K562 (cell line): ENCODE data around the gene CGNL1. TPM values are rescaled to one million over a fixed set of nuclear protein-coding genes. Genes with fewer than 3 reads are reported as not detected.

Source experiments
- ATAC-seq: fragments of 200-7000 bp; cut with Tn5 transposase; 3 replicates; pipeline ENCODE4 v1.9.1; 2020; ENCODE audit warnings: moderate library complexity
- BruUV-seq: library from RNA; stranded (reverse); fragments of 400-500 nt; replicated peaks from 2 replicates; lab custom pipeline; 2021; lab: Mats Ljungman, UMichigan
- CTCF ChIA-PET: fragments of 300-600 bp; formaldehyde crosslinking; extraction: SDS; loops from one replicate; lab custom pipeline; 2021; ENCODE audit warnings: low intra/inter-chr PET ratio; lab: Yijun Ruan, JAX
- POLR2A ChIA-PET: fragments of 300-600, 350-650 bp; sonication (Branson Sonifier 250); formaldehyde crosslinking; extraction: SDS; loops from one replicate; lab custom pipeline; 2021; ENCODE audit warnings: antibody characterized with exemption, inconsistent platforms; lab: Yijun Ruan, JAX
- DNase-seq, 4 experiments: peaks; one replicate each; pipeline versions ENCODE4 v3.0.0 to v3.0.0-alpha.2; 2011 to 2018; ENCODE audit warnings: low spot score in 3 of 4, mixed read lengths in 3 of 4; ENCODE audit errors: extremely low read depth in 1 of 4
- FAIRE-seq: peaks from 2 replicates; lab custom pipeline; 2011; peaks lifted over from hg19 to GRCh38; lab: Jason Lieb, UNC
- H2AFZ ChIP-seq: 2 replicates; pipeline ENCODE4 v1.6.0; 2011; ENCODE audit warnings: low read depth, low read length, control low read depth, inconsistent platforms
- H3K27ac ChIP-seq: fragments of 200-600 bp; 3 replicates; pipeline ENCODE4 v1.8.0; 2011; ENCODE audit warnings: low read depth, mild to moderate bottlenecking, control low read depth, inconsistent platforms, low read length, moderate library complexity, mixed read lengths; ENCODE audit errors: extremely low read depth
- H3K27me3 ChIP-seq, 2 experiments: fragments of 300-600 bp in 1 of 2; 2 replicates in 1 of 2; 3 replicates in 1 of 2; pipeline versions ENCODE4 v1.6.0 to v1.8.0; 2011; ENCODE audit warnings: inconsistent platforms in 2 of 2, low read length in 2 of 2, mild to moderate bottlenecking in 1 of 2, mixed read lengths in 1 of 2, moderate library complexity in 1 of 2; ENCODE audit not compliant: control insufficient read depth in 2 of 2, insufficient read depth in 2 of 2
- H3K36me3 ChIP-seq: fragments of 300-600 bp; 3 replicates; pipeline ENCODE4 v1.8.0; 2011; ENCODE audit warnings: mild to moderate bottlenecking, low read length, inconsistent platforms; ENCODE audit not compliant: control insufficient read depth, insufficient read depth
- H3K4me1 ChIP-seq, 2 experiments: fragments of 200-600 bp in 1 of 2; replicated peaks in 1 of 2; 2 replicates in 1 of 2; 3 replicates in 1 of 2; pipeline versions ENCODE4 v1.5.1 to v1.8.0; 2011; ENCODE audit warnings: inconsistent platforms in 2 of 2, low read length in 2 of 2, mild to moderate bottlenecking in 1 of 2, mixed read lengths in 1 of 2, moderate library complexity in 1 of 2; ENCODE audit not compliant: control insufficient read depth in 2 of 2, insufficient read depth in 2 of 2
- H3K4me2 ChIP-seq: 2 replicates; pipeline ENCODE4 v1.6.1; 2011; ENCODE audit warnings: low read length, control low read depth, inconsistent platforms, mixed read lengths; ENCODE audit not compliant: insufficient read depth
- H3K4me3 ChIP-seq: fragments of 200-600 bp; sonication (generic), shearing (Covaris generic); 2 replicates; pipeline ENCODE4 v1.5.1; 2016; ENCODE audit warnings: control low read depth, inconsistent platforms
- H3K79me2 ChIP-seq: fragments of 200-600 bp; 3 replicates; pipeline ENCODE4 v1.8.0; 2011; ENCODE audit warnings: low read length, inconsistent platforms; ENCODE audit not compliant: control insufficient read depth, insufficient read depth
- H3K9ac ChIP-seq, 2 experiments: 2 replicates each; pipeline versions ENCODE4 v1.6.0 to v1.6.1; 2011; ENCODE audit warnings: low read depth in 2 of 2, low read length in 2 of 2, control low read depth in 1 of 2, inconsistent platforms in 1 of 2, mild to moderate bottlenecking in 1 of 2, mixed read lengths in 1 of 2; ENCODE audit not compliant: insufficient read depth in 1 of 2
- H3K9me1 ChIP-seq: one replicate; pipeline ENCODE4 v1.6.0; 2011; ENCODE audit warnings: inconsistent platforms, mild to moderate bottlenecking, low read length, moderate library complexity; ENCODE audit not compliant: control insufficient read depth, insufficient read depth
- H3K9me3 ChIP-seq: replicated peaks from 2 replicates; pipeline ENCODE4 v1.5.1; 2011; ENCODE audit warnings: low read depth, low read length, inconsistent platforms; ENCODE audit not compliant: control insufficient read depth, insufficient read depth
- H4K20me1 ChIP-seq: replicated peaks from 2 replicates; pipeline ENCODE4 v1.6.1; 2011; ENCODE audit warnings: low read length, inconsistent platforms, mixed read lengths; ENCODE audit not compliant: control insufficient read depth, insufficient read depth
- C11orf30 ChIP-seq: fragments of 450-650 bp; IDR thresholded peaks from 2 replicates; pipeline ENCODE4 v1.6.1; 2016; ENCODE audit warnings: low read depth, mild to moderate bottlenecking
- CBFA2T3 ChIP-seq: fragments of 450-650 bp; IDR thresholded peaks from 2 replicates; pipeline ENCODE4 v1.6.1; 2017
- CHD1 ChIP-seq: fragments of 200-600 bp; sonication (generic); IDR thresholded peaks from one replicate; pipeline ENCODE4 v1.6.1; 2012; ENCODE audit warnings: mild to moderate bottlenecking, moderate library complexity, low read length, inconsistent platforms
- EZH2 ChIP-seq: IDR thresholded peaks from 2 replicates; pipeline ENCODE4 v1.6.1; 2012; ENCODE audit warnings: low read depth, mild to moderate bottlenecking, inconsistent platforms, low read length, borderline replicate concordance
- KLF10 ChIP-seq: fragments of 250-450 bp; sonication (Bioruptor Pico); IDR thresholded peaks from 2 replicates; pipeline ENCODE4 v1.6.1; 2021; ENCODE audit warnings: matching md5 sums
- MAFG ChIP-seq: fragments of 450-650 bp; conservative IDR thresholded peaks from 2 replicates; pipeline ENCODE4 v1.6.1; 2016; ENCODE audit warnings: missing genetic modification characterization, missing compliant biosample characterization
- NCOA2 ChIP-seq, 2 experiments: fragments of 450-650 bp; IDR thresholded peaks; 2 replicates each; pipeline ENCODE4 v1.6.1; 2018; ENCODE audit warnings: mild to moderate bottlenecking in 2 of 2, moderate library complexity in 1 of 2; ENCODE audit not compliant: partially characterized antibody in 2 of 2
- UBTF ChIP-seq, 2 experiments: IDR thresholded peaks; 2 replicates each; pipeline ENCODE4 v1.6.1; 2012; ENCODE audit warnings: improper control_type of control experiment in 2 of 2, low read depth in 2 of 2, low read length in 2 of 2, borderline replicate concordance in 1 of 2
- ZNF133 ChIP-seq: fragments of 250-450 bp; sonication (Bioruptor Pico); IDR thresholded peaks from 2 replicates; pipeline ENCODE4 v1.4.0; 2020; ENCODE audit warnings: mild to moderate bottlenecking
- ZNF197 ChIP-seq: fragments of 200-800 bp; sonication (Bioruptor generic); IDR thresholded peaks from 2 replicates; pipeline ENCODE4 v1.6.1; 2016; ENCODE audit warnings: low read depth, missing genetic modification characterization, missing compliant biosample characterization
- ZNF316 ChIP-seq: fragments of 450-650 bp; IDR thresholded peaks from 2 replicates; pipeline ENCODE4 v1.6.1; 2016
- ZNF766 ChIP-seq: fragments of 200-800 bp; sonication (Bioruptor generic); conservative IDR thresholded peaks from 2 replicates; pipeline ENCODE4 v1.6.1; 2016; ENCODE audit warnings: missing genetic modification characterization, missing compliant biosample characterization
- WGBS: fragments of 100-300 bp; shearing (Covaris generic); methylation state at CpG from one replicate; pipeline ENCODE4 v1.1.6; 2016; ENCODE audit warnings: low coverage, mixed read lengths; ENCODE audit not compliant: insufficient coverage; ENCODE audit errors: missing lambda C conversion rate; 5-methylcytosine and 5-hydroxymethylcytosine counted together
- in situ Hi-C: fragments of 300-500 bp; cut with MboI; formaldehyde crosslinking; loops from 4 replicates; pipeline ENCODE4 v1.15.0; 2018; ENCODE audit warnings: inconsistent platforms, mixed read lengths
- intact Hi-C: fragments of 100-400 bp; cut with micrococcal nuclease; formaldehyde crosslinking; loops from 2 replicates; pipeline ENCODE4 v1.14.2; 2022
- polyA plus RNA-seq, 8 experiments: library from polyadenylated mRNA; depleted of rRNA in 4 of 8; stranded (reverse) in 5 of 8; unstranded in 3 of 8; fragments of >200 nt; fragmentation: Nextera tagmentation in 2 of 8; fragmentation: Illumina TruSeq in 1 of 8; extraction: Ambion mirVana in 2 of 8; extraction: Trizol in 1 of 8; gene quantifications; 2 replicates each; pipeline versions ENCODE4 v1.2.1 to v1.2.3, GENCODE V29; 2011 to 2014; ENCODE audit warnings: inconsistent platforms in 1 of 8, missing spikeins in 1 of 8
- total RNA-seq, 7 experiments: library from RNA; depleted of rRNA in 6 of 7; stranded (reverse); fragments of >200 nt in 6 of 7; fragmentation: Illumina TruSeq in 2 of 7; extraction: Trizol in 2 of 7; gene quantifications; 2 replicates each; pipeline versions ENCODE4 v1.2.1 to v1.2.3, GENCODE V29; 2011 to 2021; ENCODE audit warnings: low replicate concordance in 1 of 7
- TF ChIP-seq, protein P1 (sequence below): fragments of 450-650 bp; IDR thresholded peaks from 2 replicates; pipeline ENCODE4 v1.6.1; 2016; ENCODE audit warnings: mild to moderate bottlenecking
- TF ChIP-seq, protein P2 (sequence below): fragments of 450-650 bp; IDR thresholded peaks from 2 replicates; pipeline ENCODE4 v1.6.1; 2016; ENCODE audit warnings: missing biosample characterization, missing genetic modification characterization

The CGNL1 gene
- total and polyA plus RNA-seq, 9 of the 15 experiments (the other 6 are each of a cell fraction or from before 2014, with no cell fraction given): 0.01 to 0.07 TPM; not detected in 7

GRCh38 chr15:57589281-57589680, 213.0 kb downstream of the CGNL1 start:
- H3K9ac ChIP-seq: no peak overlapping the region
- H3K9me1 ChIP-seq: no peaks in the 10 kb centered on the region
- no TSS peak for BruUV-seq
- H3K79me2 ChIP-seq: no peaks in the 10 kb centered on the region
- ChIA-PET POLR2A (no interaction called here), CTCF (no interaction called here)
- no peak for ATAC-seq
- intact Hi-C loops (no loop called here), in situ Hi-C loops (no loop called here)
- TF ChIP-seq NCOA2 (IDR thresholded peaks at IDR 0.05; ENCODE audit: partially characterized antibody in 2 of 2): no peak
- TF ChIP-seq ZNF197 (CRISPR knock-in tag): no peak
- no peak for TF ChIP-seq UBTF (IDR thresholded peaks at IDR 0.05; ENCODE audit: borderline replicate concordance in 1 of 2, low read depth in 2 of 2, low read length in 2 of 2)
- no peak for TF ChIP-seq ZNF133 (CRISPR knock-in tag)
- TF ChIP-seq C11orf30: peak; percentile 21; the same call in 1 of the 2 replicates
- no peak for TF ChIP-seq KLF10
- TF ChIP-seq MAFG (tag): 0 out of 2 replicates have a peak, but pooled peaks have one; percentile 18
- TF ChIP-seq, protein P1, sequence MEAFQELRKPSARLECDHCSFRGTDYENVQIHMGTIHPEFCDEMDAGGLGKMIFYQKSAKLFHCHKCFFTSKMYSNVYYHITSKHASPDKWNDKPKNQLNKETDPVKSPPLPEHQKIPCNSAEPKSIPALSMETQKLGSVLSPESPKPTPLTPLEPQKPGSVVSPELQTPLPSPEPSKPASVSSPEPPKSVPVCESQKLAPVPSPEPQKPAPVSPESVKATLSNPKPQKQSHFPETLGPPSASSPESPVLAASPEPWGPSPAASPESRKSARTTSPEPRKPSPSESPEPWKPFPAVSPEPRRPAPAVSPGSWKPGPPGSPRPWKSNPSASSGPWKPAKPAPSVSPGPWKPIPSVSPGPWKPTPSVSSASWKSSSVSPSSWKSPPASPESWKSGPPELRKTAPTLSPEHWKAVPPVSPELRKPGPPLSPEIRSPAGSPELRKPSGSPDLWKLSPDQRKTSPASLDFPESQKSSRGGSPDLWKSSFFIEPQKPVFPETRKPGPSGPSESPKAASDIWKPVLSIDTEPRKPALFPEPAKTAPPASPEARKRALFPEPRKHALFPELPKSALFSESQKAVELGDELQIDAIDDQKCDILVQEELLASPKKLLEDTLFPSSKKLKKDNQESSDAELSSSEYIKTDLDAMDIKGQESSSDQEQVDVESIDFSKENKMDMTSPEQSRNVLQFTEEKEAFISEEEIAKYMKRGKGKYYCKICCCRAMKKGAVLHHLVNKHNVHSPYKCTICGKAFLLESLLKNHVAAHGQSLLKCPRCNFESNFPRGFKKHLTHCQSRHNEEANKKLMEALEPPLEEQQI: no peak
- TF ChIP-seq CHD1: no peak
- no peak for TF ChIP-seq CBFA2T3
- TF ChIP-seq, protein P2, sequence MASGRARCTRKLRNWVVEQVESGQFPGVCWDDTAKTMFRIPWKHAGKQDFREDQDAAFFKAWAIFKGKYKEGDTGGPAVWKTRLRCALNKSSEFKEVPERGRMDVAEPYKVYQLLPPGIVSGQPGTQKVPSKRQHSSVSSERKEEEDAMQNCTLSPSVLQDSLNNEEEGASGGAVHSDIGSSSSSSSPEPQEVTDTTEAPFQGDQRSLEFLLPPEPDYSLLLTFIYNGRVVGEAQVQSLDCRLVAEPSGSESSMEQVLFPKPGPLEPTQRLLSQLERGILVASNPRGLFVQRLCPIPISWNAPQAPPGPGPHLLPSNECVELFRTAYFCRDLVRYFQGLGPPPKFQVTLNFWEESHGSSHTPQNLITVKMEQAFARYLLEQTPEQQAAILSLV (tag): no peak
- TF ChIP-seq ZNF766: no peak
- TF ChIP-seq EZH2: no peak
- TF ChIP-seq ZNF316: peak; percentile 48
- no peaks in the 10 kb centered on the region for H3K36me3 ChIP-seq
- no peak for FAIRE-seq
- H4K20me1 ChIP-seq: no peaks in the 10 kb centered on the region
- DNase-seq: no peak
- no peaks in the 10 kb centered on the region for H3K9me3 ChIP-seq
- peaks cover 29 to 35% of the 10 kb centered on the region in 2 experiments; a peak in 4 of 5 replicates for H3K27me3 ChIP-seq
- WGBS: 0% methylated on average over 1 of the region's 1 CpG
- H3K4me3 ChIP-seq: no peak overlapping the region
- H2AFZ ChIP-seq: no peak overlapping the region
- H3K27ac ChIP-seq: no peak overlapping the region
- peaks cover 0 to 10% of the 10 kb centered on the region in 2 experiments; a peak in 1 of 5 replicates for H3K4me1 ChIP-seq
- H3K4me2 ChIP-seq: no peak overlapping the region
